H1 (cell line): ENCODE results near the gene CLDN6. TPM values are rescaled to one million over a fixed set of nuclear protein-coding genes. Genes with fewer than 3 reads are reported as not detected.
A peak's percentile ranks its signal among the peaks of the same experiment; 100 is the strongest.

Experiments used
- CTCF ChIA-PET: fragments of 300-600 bp; sonication (Branson Sonifier 250); formaldehyde crosslinking; loops from one replicate; lab custom pipeline; 2021; ENCODE audit not compliant: partially characterized antibody; lab: Charles Lee
- POLR2A ChIA-PET: fragments of 300-600 bp; sonication (Branson Sonifier 250); formaldehyde crosslinking; loops from one replicate; lab custom pipeline; 2021; ENCODE audit warnings: inconsistent platforms; ENCODE audit not compliant: partially characterized antibody; lab: Charles Lee
- DNase-seq, 2 experiments: peaks; one replicate each; pipeline versions ENCODE4 v3.0.0 to v3.0.0-alpha.2; 2010 to 2022; ENCODE audit warnings: low spot score in 2 of 2, low read depth in 1 of 2, mixed read lengths in 1 of 2
- FAIRE-seq: peaks from 2 replicates; lab custom pipeline; 2011; peaks lifted over from hg19 to GRCh38; lab: Jason Lieb, UNC
- H2AFZ ChIP-seq: 2 replicates; pipeline ENCODE4 v1.8.1; 2012; ENCODE audit warnings: low read length, inconsistent platforms
- H2AK5ac ChIP-seq: 2 replicates; pipeline ENCODE4 v1.6.1; 2013; ENCODE audit warnings: low read depth, low read length
- H2BK120ac ChIP-seq: replicated peaks from 2 replicates; pipeline ENCODE3; 2013; ENCODE audit warnings: low read depth, low read length, inconsistent platforms
- H2BK12ac ChIP-seq: 2 replicates; pipeline ENCODE4 v1.6.1; 2013; ENCODE audit warnings: low read depth, low read length
- H2BK15ac ChIP-seq: 2 replicates; pipeline ENCODE4 v1.6.1; 2013; ENCODE audit warnings: low read length
- H2BK20ac ChIP-seq: 2 replicates; pipeline ENCODE4 v1.6.1; 2013; ENCODE audit warnings: low read length
- H2BK5ac ChIP-seq: 2 replicates; pipeline ENCODE4 v1.6.1; 2013; ENCODE audit warnings: low read depth, low read length
- H3K14ac ChIP-seq: 2 replicates; pipeline ENCODE4 v1.6.1; 2013; ENCODE audit warnings: inconsistent platforms; ENCODE audit not compliant: insufficient read length
- H3K18ac ChIP-seq: 2 replicates; pipeline ENCODE4 v1.6.1; 2013; ENCODE audit warnings: low read length; ENCODE audit errors: extremely low read depth
- H3K23ac ChIP-seq: 2 replicates; pipeline ENCODE4 v1.6.1; 2013; ENCODE audit warnings: inconsistent platforms; ENCODE audit not compliant: insufficient read length
- H3K23me2 ChIP-seq: 2 replicates; pipeline ENCODE4 v1.6.1; 2013; ENCODE audit warnings: low read depth, low read length
- H3K27ac ChIP-seq: 2 replicates; pipeline ENCODE4 v1.6.1; 2011; ENCODE audit warnings: low read depth, low read length, inconsistent platforms
- H3K27me3 ChIP-seq, 4 experiments: replicated peaks in 1 of 4; 1 replicate in 1 of 4; 2 replicates in 3 of 4; pipeline versions ENCODE4 v1.6.1 to v1.8.1; 2011 to 2013; ENCODE audit warnings: low read length in 3 of 4, mild to moderate bottlenecking in 3 of 4, inconsistent platforms in 2 of 4, mixed read lengths in 2 of 4, moderate library complexity in 1 of 4; ENCODE audit not compliant: control insufficient read depth in 3 of 4, insufficient read depth in 3 of 4; ENCODE audit errors: extremely low read depth in 1 of 4
- H3K36me3 ChIP-seq, 4 experiments: 2 replicates each; pipeline versions ENCODE4 v1.6.1 to v1.8.1; 2011 to 2013; ENCODE audit warnings: mild to moderate bottlenecking in 4 of 4, low read length in 3 of 4, moderate library complexity in 2 of 4, control low read depth in 1 of 4, inconsistent platforms in 1 of 4; ENCODE audit not compliant: insufficient read depth in 4 of 4, control insufficient read depth in 2 of 4
- H3K4ac ChIP-seq: replicated peaks from 2 replicates; pipeline ENCODE3; 2013; ENCODE audit warnings: low read length, low read depth, mixed read lengths, inconsistent platforms; ENCODE audit not compliant: insufficient read length
- H3K4me1 ChIP-seq, 4 experiments: replicated peaks in 1 of 4; 1 replicate in 1 of 4; 2 replicates in 3 of 4; pipeline versions ENCODE4 v1.6.1 to v1.8.1; 2011 to 2013; ENCODE audit warnings: low read length in 3 of 4, inconsistent platforms in 2 of 4, mixed read lengths in 1 of 4; ENCODE audit not compliant: insufficient read depth in 4 of 4, control insufficient read depth in 3 of 4
- H3K4me2 ChIP-seq, 2 experiments: 2 replicates each; pipeline versions ENCODE4 v1.6.1 to v1.8.1; 2011 to 2013; ENCODE audit warnings: low read depth in 2 of 2, low read length in 2 of 2, control low read depth in 1 of 2, inconsistent platforms in 1 of 2, mild to moderate bottlenecking in 1 of 2; ENCODE audit not compliant: insufficient read depth in 1 of 2
- H3K4me3 ChIP-seq, 4 experiments: fragments of 200-600, 300-600 bp in 1 of 4; sonication (generic), shearing (Covaris generic), sonication (Bioruptor Twin) in 1 of 4; 2 replicates each; pipeline versions ENCODE4 v1.5.1 to v1.8.1; 2011 to 2016; ENCODE audit warnings: low read length in 4 of 4, low read depth in 3 of 4, control low read depth in 2 of 4, inconsistent platforms in 2 of 4, mild to moderate bottlenecking in 2 of 4, mixed read lengths in 1 of 4, moderate library complexity in 1 of 4; ENCODE audit not compliant: insufficient read depth in 2 of 4; ENCODE audit errors: extremely low read depth in 1 of 4
- H3K56ac ChIP-seq: replicated peaks from 2 replicates; pipeline ENCODE3; 2013; ENCODE audit warnings: low read depth, mild to moderate bottlenecking, mixed read lengths, low read length, inconsistent platforms; ENCODE audit not compliant: insufficient read length
- H3K79me1 ChIP-seq: 2 replicates; pipeline ENCODE4 v1.6.1; 2013; ENCODE audit warnings: low read depth, low read length, control low read depth
- H3K79me2 ChIP-seq, 2 experiments: 2 replicates each; pipeline versions ENCODE4 v1.6.1 to v1.8.1; 2012 to 2013; ENCODE audit warnings: low read length in 2 of 2, mild to moderate bottlenecking in 2 of 2, inconsistent platforms in 1 of 2; ENCODE audit not compliant: insufficient read depth in 2 of 2, control insufficient read depth in 1 of 2
- H3K9ac ChIP-seq, 4 experiments: replicated peaks in 1 of 4; 1 replicate in 1 of 4; 2 replicates in 3 of 4; pipeline versions ENCODE4 v1.6.1 to v1.8.1; 2011 to 2013; ENCODE audit warnings: low read depth in 3 of 4, low read length in 3 of 4, control low read depth in 2 of 4, mild to moderate bottlenecking in 2 of 4, moderate library complexity in 2 of 4, inconsistent platforms in 1 of 4; ENCODE audit errors: extremely low read depth in 1 of 4
- H3K9me3 ChIP-seq, 2 experiments: 2 replicates each; pipeline versions ENCODE4 v1.6.1 to v1.8.1; 2012 to 2013; ENCODE audit warnings: mild to moderate bottlenecking in 2 of 2, moderate library complexity in 2 of 2, control low read depth in 1 of 2, inconsistent platforms in 1 of 2, low read depth in 1 of 2, low read length in 1 of 2, mixed read lengths in 1 of 2; ENCODE audit not compliant: insufficient read depth in 2 of 2
- H4K20me1 ChIP-seq, 2 experiments: replicated peaks in 1 of 2; 2 replicates each; pipeline versions ENCODE3 to v1.8.1; 2011 to 2013; ENCODE audit warnings: inconsistent platforms in 2 of 2, low read length in 2 of 2, mild to moderate bottlenecking in 1 of 2; ENCODE audit not compliant: insufficient read depth in 2 of 2, control insufficient read depth in 1 of 2
- H4K5ac ChIP-seq: 2 replicates; pipeline ENCODE4 v1.6.1; 2013; ENCODE audit warnings: low read length, low read depth, mixed read lengths, inconsistent platforms; ENCODE audit not compliant: insufficient read length
- H4K8ac ChIP-seq: 2 replicates; pipeline ENCODE4 v1.8.0; 2013; ENCODE audit warnings: mild to moderate bottlenecking, moderate library complexity, low read length, inconsistent platforms; ENCODE audit not compliant: insufficient read depth; ENCODE audit errors: extremely low read depth
- H4K91ac ChIP-seq: replicated peaks from 2 replicates; pipeline ENCODE3; 2013; ENCODE audit warnings: low read length, mixed read lengths, inconsistent platforms; ENCODE audit not compliant: insufficient read length
- JUND ChIP-seq: IDR thresholded peaks from 2 replicates; pipeline ENCODE4 v1.6.1; 2011; ENCODE audit warnings: mild to moderate bottlenecking, improper control_type of control experiment, low read length
- POLR2A ChIP-seq, 2 experiments: IDR thresholded peaks; 1 replicate in 1 of 2; 2 replicates in 1 of 2; pipeline ENCODE4 v1.6.1; 2011; ENCODE audit warnings: low read depth in 2 of 2, low read length in 2 of 2, mild to moderate bottlenecking in 2 of 2; ENCODE audit errors: control extremely low read depth in 1 of 2
- SRF ChIP-seq: IDR thresholded peaks from 2 replicates; pipeline ENCODE4 v1.6.1; 2011; ENCODE audit warnings: mild to moderate bottlenecking, low read depth, low read length, moderate library complexity
- WGBS, 2 experiments: shearing (Covaris generic) in 1 of 2; methylation state at CpG; one replicate each; pipeline versions ENCODE4 v1.1.6 to v1.1.7; 2013 to 2015; ENCODE audit warnings: low lambda C conversion rate in 2 of 2, mixed read lengths in 2 of 2, inconsistent platforms in 1 of 2, low coverage in 1 of 2, missing lambda C conversion rate in 1 of 2; ENCODE audit not compliant: insufficient replicate concordance in 2 of 2, insufficient coverage in 1 of 2, insufficient read length in 1 of 2; ENCODE audit errors: extremely low coverage in 1 of 2, missing lambda C conversion rate in 1 of 2; 5-methylcytosine and 5-hydroxymethylcytosine counted together
- polyA plus RNA-seq, 7 experiments: library from polyadenylated mRNA; depleted of rRNA in 3 of 7; stranded (reverse) in 5 of 7; unstranded in 2 of 7; fragments of >200 nt in 5 of 7; fragments of 200-250 nt in 2 of 7; gene quantifications; 1 replicate in 5 of 7; 2 replicates in 1 of 7; 4 replicates in 1 of 7; pipeline versions ENCODE4 v1.2.1 to v1.2.3, GENCODE V29; 2011 to 2013; ENCODE audit warnings: missing spikeins in 2 of 7, mixed read lengths in 2 of 7
- total RNA-seq: library from RNA; stranded (reverse); fragmentation: NEBNext Ultra II Directional; extraction: Animal tissue kit (Norgen Biotek cat#: 25700); gene quantifications from 2 replicates; pipeline ENCODE4 v1.2.1, GENCODE V29; 2021

Gene CLDN6
- total and polyA plus RNA-seq, 2 of the 8 experiments (the other 6 are each of a cell fraction or from before 2014, with no cell fraction given) = 747 to 1,115 TPM

DNA sequence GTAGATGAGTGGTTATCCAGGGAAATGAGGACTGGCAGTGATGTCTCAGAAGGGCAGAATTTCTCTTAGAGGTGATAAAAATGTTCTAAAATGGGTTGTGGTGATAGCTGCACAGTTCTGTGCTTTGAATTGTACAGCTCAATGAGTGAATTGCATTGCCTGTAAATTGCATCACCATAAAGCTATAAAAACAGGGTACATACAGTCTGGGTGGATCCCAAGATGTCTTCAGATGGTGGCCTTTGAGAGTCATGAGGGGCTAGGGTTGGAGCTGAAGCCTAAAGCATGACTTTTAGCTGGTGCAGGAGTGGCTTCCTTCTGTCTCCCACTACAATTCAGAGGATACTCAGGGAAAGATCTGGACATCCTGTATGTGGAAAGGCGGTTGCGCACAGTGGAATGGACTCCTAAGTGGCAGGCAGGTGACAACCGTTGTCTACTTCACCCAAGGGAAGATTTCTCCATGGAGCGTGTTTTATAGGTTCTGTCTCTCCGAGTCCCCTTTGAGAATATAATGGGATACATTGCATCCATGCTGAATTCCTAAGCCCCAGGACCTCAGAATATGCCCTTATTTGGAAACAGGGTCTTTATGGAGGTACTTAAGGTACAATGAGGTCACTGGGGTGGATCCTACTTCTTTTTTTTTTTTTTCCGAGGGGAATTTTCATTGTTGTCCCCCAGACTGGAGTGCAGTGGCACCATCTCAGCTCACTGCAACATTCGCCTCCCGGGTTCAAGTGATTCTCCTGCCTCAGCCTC, 45.8 kb upstream of the CLDN6 start:
- Histone ChIP-seq H3K36me3 (no peaks in the 10 kb centered on the region), H3K4me1 (peaks cover 4 to 11% (median 5%) of the 10 kb centered on the region in 4 experiments; a peak in 5 of 7 replicates), H2AFZ (no peak overlapping the region), H3K4me2 (no peak overlapping the region), H3K4me3 (no peak overlapping the region), H4K8ac (no peak overlapping the region), H3K14ac (no peak overlapping the region), H3K4ac (no peak overlapping the region), H4K20me1 (no peaks in the 10 kb centered on the region), H3K27me3 (no peaks in the 10 kb centered on the region), H3K79me1 (no peaks in the 10 kb centered on the region), H4K91ac (no peak overlapping the region), H3K18ac (0 out of 2 replicates have a peak overlapping the region, but pooled peaks have one; percentile 78), H3K23me2 (peaks cover 4% of the 10 kb centered on the region; the same call in 1 of the 2 replicates), H3K56ac (no peak overlapping the region), H2AK5ac (no peak overlapping the region), H3K23ac (no peak overlapping the region), H3K9me3 (no peaks in the 10 kb centered on the region), H3K27ac (no peak overlapping the region), H2BK120ac (no peak overlapping the region), H3K9ac (no peak overlapping the region), H2BK15ac (no peak overlapping the region), H4K5ac (no peak overlapping the region), H2BK12ac (no peak overlapping the region), H3K79me2 (no peaks in the 10 kb centered on the region), H2BK20ac (peak overlapping the region; percentile 90; the same call in 1 of the 2 replicates), H2BK5ac (no peak overlapping the region)
- FAIRE-seq (no peak), DNase-seq (no peak)
- peak in 1 of 2 experiments; percentile 46; a peak in 1 of 3 replicates for TF ChIP-seq POLR2A (IDR thresholded peaks at IDR 0.05; ENCODE audit: control extremely low read depth in 1 of 2, low read depth in 2 of 2, low read length in 2 of 2)
- TF ChIP-seq SRF = peak; percentile 94
- TF ChIP-seq JUND = no peak
- WGBS, 2 experiments = 88% methylated on average over 7 of the region's 8 CpGs; no CpG with 5 or more reads in 1 of the 2 experiments
- ChIA-PET POLR2A (interaction anchor here (0.7 to 12.7 kb wide), 12 partner anchors 12 to 434 kb away, joined by 3 to 140 read pairs (median 5); partner anchors contain the start of genes CLDN6, TNFRSF12A and ZSCAN10), CTCF (interaction anchor here (0.6 to 8.3 kb wide), 15 partner anchors 20 to 356 kb away, joined by 3 to 76 read pairs (median 3); partner anchors contain the start of gene ZSCAN10)
